Ramos (cell line): ENCODE data around the gene GLTP.
"Not testable (repeated sequence)": the region's sequence is repeated elsewhere in the genome, so short reads cannot be mapped to it uniquely, and the experiment has no call there.

Experiments
- in situ Hi-C: fragments of 300-500 bp; cut with MboI; formaldehyde crosslinking; loops from one replicate; pipeline ENCODE4 v1.14.3; 2022; ENCODE audit warnings: low sequenced_read_pairs; ENCODE audit not compliant: unreplicated experiment

Gene GLTP

GRCh38 chr12:109850518-109850917, 29.8 kb downstream of the GLTP start:
- in situ Hi-C loops = not testable (repeated sequence)

DNA sequence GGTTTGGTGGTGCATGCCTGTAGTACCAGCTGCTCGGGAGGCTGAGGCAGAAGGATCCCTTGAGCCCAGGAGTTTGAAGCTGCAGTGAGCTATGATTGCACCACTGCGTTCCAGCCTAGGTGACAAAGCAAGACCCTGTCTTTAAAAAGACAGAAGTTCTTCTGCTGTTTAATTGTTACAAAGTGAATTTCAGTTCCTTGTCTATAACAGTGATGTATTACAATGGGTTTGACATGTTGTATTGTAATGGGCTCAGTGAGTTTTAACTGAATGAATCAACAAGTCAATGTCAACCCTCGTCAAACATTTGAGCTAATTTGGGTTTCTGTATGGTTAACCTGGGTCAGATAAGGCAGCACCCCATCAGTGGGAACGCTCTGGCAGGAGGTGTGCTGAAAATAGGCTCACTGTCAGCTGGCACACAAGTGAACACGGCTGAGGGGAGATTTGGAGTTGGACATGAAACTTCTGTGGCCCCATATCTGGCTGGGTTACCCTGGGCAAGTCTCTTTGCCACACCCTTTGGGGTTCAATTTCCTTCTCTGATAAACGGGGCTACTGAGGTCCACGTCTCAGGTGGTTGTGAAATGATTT, 33.1 kb downstream of the GLTP start:
- in situ Hi-C loops = no loop called here

GRCh38 chr12:109845824-109846205, 34.5 kb downstream of the GLTP start:
- in situ Hi-C loops = no loop called here

GRCh38 chr12:109844983-109845823, 35.1 kb downstream of the GLTP start:
- in situ Hi-C loops = no loop called here

DNA sequence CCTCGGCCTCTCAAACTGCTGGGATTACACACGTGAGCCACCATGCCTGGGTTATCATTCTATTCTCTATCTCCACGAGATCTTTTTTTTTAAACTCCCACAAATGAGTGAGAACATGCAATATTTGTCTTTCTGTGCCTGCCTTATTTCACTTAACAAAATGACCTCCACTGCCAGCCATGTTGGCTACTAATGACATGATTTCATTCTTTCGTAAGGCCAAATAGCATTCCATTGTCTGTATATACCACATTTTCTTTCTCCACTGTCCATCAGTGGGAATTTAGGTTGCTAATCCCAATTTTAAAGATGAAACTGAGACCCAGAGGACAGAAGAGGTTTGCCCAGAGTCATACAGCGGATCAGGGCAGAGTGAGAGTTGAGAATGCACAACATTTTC, 36.2 kb downstream of the GLTP start:
- in situ Hi-C loops = no loop called here

- in situ Hi-C loops = no loop called here
These were observed 38.3 kb downstream of the GLTP start for GRCh38 chr12:109842021-109842420.

GRCh38 chr12:109841356-109841755, 39.0 kb downstream of the GLTP start:
- in situ Hi-C loops = no loop called here

GRCh38 chr12:109840305-109841074, 39.9 kb downstream of the GLTP start:
- in situ Hi-C loops = no loop called here

GRCh38 chr12:109839444-109839843, 40.9 kb downstream of the GLTP start:
- in situ Hi-C loops = no loop called here

- in situ Hi-C loops = no loop called here
These were observed 43.4 kb downstream of the GLTP start for GRCh38 chr12:109836916-109837315.

DNA sequence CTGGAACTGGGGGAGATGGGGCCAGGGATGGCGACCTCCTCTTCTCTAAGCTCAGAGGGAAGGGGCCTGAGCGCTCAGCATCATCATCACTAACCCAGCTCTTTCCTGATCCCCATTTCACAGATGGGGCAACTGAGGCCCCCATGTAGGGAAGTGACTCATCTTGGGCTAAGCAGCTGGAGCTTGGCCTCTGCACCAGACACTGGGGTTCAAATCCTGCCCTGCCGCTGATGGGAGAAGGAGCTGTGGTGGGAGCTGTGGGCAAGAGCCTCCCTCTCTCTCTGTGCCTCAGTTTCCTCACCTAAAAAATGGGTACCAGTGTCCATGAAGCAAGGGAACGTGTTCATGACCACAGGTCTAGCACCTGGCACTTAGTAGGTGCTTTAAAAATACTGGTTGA, 44.5 kb downstream of the GLTP start:
- in situ Hi-C loops = no loop called here

DNA sequence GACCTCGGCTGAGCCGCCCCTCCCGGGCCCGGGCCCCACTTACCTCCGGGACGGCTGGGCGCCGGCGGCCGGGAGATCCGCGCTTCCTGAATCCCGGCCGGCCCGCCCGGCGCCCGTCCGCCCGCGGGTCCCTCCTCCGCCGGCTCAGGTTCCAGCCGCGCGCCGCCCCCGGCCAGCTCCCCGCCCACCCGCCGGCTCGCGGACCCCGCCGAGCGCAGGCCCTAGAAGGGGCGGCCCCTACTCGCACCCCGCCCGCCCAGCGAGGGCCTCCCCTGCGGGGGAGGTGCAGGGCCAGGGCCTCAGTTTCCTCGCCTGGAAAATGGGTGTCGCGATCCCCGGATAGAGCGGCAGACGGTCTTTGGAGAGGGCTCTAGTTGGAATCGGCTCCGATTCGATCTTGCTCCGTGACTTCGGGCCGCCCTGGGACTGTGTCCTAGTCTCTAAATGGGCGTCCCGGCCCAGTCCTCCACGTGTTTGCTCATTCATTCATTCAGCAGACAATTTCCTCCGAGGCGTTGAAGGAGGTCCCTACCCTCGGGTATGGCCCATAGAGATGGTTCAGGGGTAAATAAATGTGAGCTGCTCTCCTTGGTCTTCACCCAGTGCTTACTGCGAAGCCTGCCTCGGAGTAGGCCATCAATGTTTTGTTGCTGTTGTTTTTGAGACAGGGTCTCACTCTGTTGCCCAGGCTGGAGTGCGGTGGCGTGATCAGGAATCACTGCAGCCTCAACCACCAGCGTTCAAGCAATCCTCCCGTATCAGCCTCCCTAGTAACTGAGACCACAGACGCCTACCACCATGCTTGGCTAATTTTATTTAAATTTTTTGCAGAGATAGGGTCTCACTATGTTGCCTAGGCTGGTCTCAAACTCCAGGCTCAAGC, 46.8 kb downstream of the GLTP start, which contains the start of gene TRPV4:
TRPV4 (minus strand) TSS at position 92 of the 883 bp plus-strand sequence. CDS start 18,602 bp downstream, outside the sequence.
- in situ Hi-C loops = no loop called here

DNA sequence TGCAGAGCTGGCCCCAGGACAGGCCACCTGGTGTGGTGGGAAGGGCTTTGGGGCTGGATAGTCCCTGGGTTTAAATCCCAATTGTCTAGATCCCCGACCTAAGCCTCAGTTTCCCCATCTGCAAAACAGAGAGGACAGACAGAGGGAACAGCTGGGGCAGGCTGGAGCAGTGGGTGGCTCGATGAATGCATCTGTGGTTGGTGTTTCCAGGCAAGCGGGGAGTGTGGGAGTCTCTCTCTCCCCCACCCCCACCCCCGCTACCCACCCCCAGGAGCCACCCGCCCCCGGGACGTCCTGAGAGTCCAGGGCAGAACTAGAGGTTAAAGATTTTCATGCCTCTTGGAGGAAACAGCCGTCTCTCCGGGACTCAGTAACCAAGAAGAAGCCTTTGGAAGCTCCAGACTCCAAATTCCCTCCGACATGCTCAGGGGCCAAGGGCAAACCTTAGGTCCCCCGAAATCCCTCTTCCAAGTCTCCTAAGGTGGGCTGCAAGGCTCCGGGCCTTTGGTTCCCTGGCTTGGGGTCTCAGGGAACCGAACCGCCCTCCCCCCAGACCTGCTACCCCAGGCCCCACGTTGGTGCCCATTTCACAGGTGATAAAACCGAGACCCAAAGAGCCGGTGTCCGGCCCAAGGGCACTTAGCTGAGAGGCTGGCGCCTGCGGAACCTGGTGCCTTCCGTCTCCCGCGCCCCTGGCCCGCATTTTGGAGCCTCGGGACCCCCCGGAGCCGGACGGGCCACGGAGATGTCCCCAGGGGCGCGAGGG, 47.6 kb downstream of the GLTP start:
- in situ Hi-C loops = no loop called here

DNA sequence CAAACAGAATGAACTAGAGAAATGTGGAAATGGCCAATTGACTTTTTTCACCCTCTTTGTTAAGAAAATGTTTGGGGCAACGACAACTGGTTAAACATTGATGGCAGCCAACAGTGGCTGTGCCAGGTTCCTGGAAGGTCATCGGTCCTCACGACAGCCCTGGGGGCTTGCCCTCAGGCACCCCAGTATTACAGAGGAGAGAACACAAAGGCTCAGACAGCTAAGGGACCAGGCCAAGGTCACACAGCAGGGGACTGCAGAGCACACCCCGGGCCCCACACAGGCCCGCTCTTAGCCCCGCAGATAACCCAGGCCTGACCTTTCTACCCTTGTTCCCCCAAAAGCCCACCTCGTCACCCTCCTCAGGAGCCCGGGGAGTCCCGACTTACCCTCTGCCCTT, 48.4 kb downstream of the GLTP start:
- in situ Hi-C loops = no loop called here

DNA sequence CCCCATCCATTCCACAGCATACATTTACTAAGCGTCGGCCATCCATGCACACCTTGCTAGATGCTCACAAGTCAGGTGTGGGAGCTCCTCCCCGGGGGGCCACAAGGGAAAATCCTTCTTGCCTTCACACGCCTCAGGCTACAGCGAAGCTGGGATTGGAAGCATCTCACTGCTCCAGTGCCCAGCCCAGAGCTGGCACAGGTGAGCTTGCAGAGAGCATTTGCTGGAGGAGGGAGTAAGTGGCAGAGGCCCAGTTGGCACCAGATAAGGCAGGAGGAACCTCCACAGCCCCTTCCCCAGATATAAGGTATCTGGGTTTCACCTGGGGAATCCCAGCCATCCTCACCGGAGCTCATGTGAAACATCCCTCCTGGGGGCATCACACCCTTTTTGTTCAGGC, 49.0 kb downstream of the GLTP start:
- in situ Hi-C loops = no loop called here

GRCh38 chr12:109830718-109831117, 49.6 kb downstream of the GLTP start:
- in situ Hi-C loops = no loop called here

GRCh38 chr12:109830267-109830666, 50.1 kb downstream of the GLTP start:
- in situ Hi-C loops = no loop called here

DNA sequence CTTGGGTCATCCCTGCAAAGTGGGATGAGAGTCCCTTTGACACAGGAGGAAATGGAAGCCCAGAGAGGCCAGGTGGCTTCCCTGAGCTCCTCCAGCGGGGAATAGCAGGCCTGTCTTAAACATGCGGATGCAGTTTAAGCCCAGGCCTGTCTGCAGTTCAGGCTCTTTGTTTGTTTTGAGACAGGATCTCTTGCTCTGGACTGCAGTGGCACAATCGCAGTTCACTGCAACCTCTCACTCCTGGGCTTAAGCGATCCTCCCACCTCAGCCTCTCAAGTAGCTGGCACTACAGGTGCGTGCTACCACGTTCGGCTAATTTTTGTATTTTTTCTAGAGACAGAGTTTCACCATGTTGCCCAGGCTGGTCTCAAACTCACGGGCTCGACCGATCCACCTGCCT, 50.7 kb downstream of the GLTP start:
- in situ Hi-C loops = no loop called here

DNA sequence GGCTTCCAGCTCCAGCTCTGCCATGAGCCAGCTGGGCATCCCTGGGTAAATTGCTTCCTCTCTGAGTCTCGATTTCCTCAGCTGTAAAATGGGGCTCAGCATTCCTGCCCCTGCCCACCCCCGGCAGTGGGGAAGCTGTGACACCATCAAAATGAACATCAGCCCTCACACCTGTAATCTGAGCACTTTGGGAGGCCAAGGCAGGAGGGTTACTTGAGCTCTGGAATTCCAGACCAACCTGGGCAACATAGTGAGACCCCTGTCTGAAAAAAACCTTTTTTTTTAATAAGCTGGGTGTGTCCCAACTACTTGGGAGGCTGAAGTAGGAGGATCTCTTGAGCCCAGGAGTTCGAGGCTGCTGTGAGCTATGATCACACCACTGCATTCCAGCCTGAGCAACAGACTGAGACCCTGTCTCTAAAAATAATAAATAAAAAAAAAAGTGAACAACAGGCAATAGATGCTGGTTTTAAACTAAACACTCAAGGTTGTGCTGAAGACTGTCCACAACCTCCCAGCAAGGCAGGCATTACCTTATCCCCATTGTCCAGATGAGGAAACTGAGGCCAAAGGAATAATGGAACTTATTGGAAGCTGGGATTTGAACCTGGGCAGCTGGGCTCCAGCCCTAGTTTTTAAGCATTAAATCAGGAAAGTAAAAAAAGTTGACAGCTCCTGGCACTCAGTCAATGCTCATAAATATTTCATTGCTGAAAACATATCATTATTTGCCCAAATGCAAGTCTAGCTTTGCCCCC, 51.4 kb downstream of the GLTP start:
- in situ Hi-C loops = no loop called here
